NT2/D1 (cell line): Measurements from ENCODE around the gene AGAP1.

ENCODE experiments used
- DNase-seq: peaks from one replicate; pipeline ENCODE4 v3.0.0-alpha.2; 2011; ENCODE audit warnings: low read depth, low spot score
- H3K27me3 ChIP-seq: 2 replicates; pipeline ENCODE4 v1.6.0; 2011; ENCODE audit warnings: mild to moderate bottlenecking; ENCODE audit not compliant: insufficient read length, insufficient read depth
- H3K36me3 ChIP-seq: 2 replicates; pipeline ENCODE4 v1.6.1; 2011; ENCODE audit warnings: mild to moderate bottlenecking, low read length, mixed read lengths; ENCODE audit not compliant: insufficient read depth, insufficient read length
- H3K4me1 ChIP-seq: 2 replicates; pipeline ENCODE4 v1.5.1; 2011; ENCODE audit not compliant: insufficient read depth, insufficient read length
- H3K4me3 ChIP-seq: 2 replicates; pipeline ENCODE4 v1.5.1; 2011; ENCODE audit warnings: low read depth; ENCODE audit not compliant: insufficient read length
- H3K9ac ChIP-seq: 2 replicates; pipeline ENCODE4 v1.6.0; 2011; ENCODE audit warnings: low read depth; ENCODE audit not compliant: insufficient read length
- H3K9me3 ChIP-seq: 2 replicates; pipeline ENCODE4 v1.5.1; 2011; ENCODE audit warnings: mild to moderate bottlenecking, low read length; ENCODE audit not compliant: insufficient read depth
- SUZ12 ChIP-seq: IDR thresholded peaks from 2 replicates; pipeline ENCODE4 v1.6.1; 2011; ENCODE audit not compliant: insufficient read length, insufficient read depth; ENCODE audit errors: extremely low read depth
- YY1 ChIP-seq: IDR thresholded peaks from 2 replicates; pipeline ENCODE4 v1.6.1; 2011; ENCODE audit not compliant: insufficient read length, insufficient read depth
- ZNF274 ChIP-seq: IDR thresholded peaks from 2 replicates; pipeline ENCODE4 v1.6.1; 2011; ENCODE audit warnings: mild to moderate bottlenecking, low read depth, low read length

The AGAP1 gene

DNA sequence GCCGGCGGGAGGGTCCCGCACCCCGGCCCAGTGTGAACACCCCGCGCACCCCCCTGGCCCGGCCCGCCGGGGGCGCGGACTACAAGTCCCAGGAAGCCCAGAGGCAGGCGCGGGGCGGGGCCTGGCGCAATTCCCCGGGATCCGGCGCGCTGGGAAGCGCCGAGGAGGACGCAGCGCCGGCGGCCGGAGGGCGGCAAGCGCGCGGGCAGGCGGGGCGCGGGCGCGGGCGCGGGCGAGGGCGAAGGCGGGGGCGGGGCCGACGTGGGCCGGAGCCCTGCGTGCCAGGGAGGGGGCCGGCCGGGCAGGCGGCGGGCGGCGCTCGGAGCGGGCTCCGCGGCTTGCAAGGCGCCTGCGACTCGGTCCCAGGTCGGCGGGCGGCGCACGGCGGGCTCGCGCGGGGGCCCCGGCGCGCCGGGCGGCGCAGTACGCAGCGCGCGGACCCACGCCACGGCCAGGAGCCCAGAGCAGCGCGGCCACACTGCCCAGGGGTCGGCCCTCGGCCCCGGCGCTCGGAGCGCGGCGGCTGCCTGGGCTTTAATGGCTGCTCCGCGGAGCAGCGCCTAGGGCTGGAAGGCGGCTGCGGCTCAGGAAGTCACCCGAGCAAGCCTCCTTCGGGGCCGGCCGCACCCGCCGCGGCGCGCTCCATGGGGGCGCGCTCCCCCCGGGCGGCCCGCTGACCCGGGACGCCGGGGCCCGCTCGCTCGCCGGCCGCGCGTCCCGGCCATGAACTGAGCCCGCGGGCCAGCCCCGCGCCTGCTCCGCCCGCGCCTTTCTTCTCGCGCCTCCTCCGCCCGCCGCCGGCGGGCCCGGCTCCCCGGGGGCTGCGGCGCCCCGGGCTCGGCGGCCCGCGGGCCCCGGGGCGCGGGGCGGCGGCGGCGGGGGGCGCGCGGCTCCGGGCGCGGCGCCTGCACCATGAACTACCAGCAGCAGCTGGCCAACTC lies at the start of gene AGAP1:
Gene AGAP1, plus strand, starts transcription at position 269 of the 941 bp plus-strand sequence.
- Histone ChIP-seq H3K27me3 (peaks cover 11% of the 10 kb centered on the region), H3K36me3 (peaks cover 5% of the 10 kb centered on the region), H3K9me3 (peaks cover 15% of the 10 kb centered on the region), H3K9ac (peak within 1 kb of the TSS; percentile 96), H3K4me3 (peak within 1 kb of the TSS; percentile 87), H3K4me1 (peaks cover 11% of the 10 kb centered on the region)
- TF ChIP-seq YY1 (no peak), ZNF274 (no peak), SUZ12 (no peak)
- peak; percentile 72 for DNase-seq

DNA sequence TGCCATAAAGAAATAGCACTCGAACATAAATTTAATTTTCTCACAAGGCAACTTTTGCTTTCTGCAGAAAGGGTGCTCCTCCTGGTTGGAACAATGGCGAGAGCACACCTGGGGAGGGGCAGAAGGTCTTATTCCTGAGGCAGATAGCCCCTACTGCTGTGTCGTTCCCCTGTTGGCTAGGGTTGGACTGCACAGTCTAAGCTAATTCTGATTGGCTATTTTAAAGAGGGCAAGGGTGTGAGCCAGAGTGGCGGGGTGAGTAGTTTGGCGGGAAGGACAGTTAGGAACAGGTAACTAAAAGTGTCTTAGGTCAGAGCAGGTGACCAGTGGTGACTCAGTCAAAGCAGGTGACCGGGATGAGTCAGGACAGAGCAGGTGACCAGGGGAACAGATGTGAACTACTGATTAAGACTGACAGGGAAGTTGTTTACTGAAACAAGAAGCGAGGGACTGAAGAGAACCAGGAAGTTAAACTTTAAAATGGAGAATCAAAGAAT lies 49.7 kb upstream of the AGAP1 start:
- no peaks in the 10 kb centered on the region for H3K27me3 ChIP-seq
- H3K9me3 ChIP-seq = peaks cover 12% of the 10 kb centered on the region
- H3K9ac ChIP-seq = no peak overlapping the region
- no peaks in the 10 kb centered on the region for H3K4me1 ChIP-seq
- DNase-seq = no peak
- TF ChIP-seq ZNF274 = no peak
- TF ChIP-seq YY1 = no peak
- no peak for TF ChIP-seq SUZ12
- no peak overlapping the region for H3K4me3 ChIP-seq
- no peaks in the 10 kb centered on the region for H3K36me3 ChIP-seq

DNA sequence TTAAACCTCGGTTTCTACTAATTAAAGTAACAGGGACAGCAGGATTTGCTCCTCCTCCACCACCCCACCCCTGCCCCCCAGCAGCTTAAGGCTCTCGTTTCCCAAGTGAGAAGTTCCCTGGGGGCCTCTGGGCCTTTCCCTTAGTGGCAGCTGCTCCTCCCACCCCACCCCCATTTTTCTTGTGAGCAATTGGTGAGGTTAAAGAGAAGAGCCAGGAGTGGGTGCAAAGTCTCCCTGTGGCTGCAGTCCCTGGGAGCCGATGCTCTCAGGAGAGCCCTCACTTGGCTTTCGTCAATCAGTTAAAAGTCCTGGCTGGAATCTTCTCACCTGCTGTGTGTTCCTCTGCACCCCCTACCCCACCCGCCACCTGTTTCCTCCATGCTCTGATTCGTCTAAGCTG lies 48.7 kb upstream of the AGAP1 start:
- Histone ChIP-seq H3K9ac (no peak overlapping the region), H3K27me3 (no peaks in the 10 kb centered on the region), H3K4me1 (no peaks in the 10 kb centered on the region), H3K9me3 (peaks cover 12% of the 10 kb centered on the region), H3K4me3 (no peak overlapping the region), H3K36me3 (no peaks in the 10 kb centered on the region)
- DNase-seq = no peak
- TF ChIP-seq SUZ12 = no peak
- TF ChIP-seq ZNF274 = no peak
- no peak for TF ChIP-seq YY1

DNA sequence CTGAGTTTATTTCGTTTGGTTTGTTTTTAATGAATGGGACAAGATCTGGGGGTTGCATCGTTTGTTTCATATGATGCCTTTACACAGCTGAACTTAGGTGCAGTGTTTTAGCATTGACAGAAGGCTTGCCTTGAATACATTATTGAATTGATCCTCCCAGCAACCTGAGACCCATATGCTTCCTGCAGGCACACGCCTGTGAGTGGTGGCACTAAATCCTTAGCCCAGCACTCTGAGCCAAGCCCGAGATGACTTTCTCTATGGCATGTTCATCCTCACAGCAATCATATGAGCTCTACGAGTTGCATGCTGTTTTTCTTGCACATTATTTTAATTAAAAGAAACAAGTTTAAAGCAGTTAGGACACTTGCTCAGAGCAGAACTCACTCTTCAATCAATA lies 47.8 kb upstream of the AGAP1 start:
- Histone ChIP-seq H3K9ac (no peak overlapping the region), H3K4me3 (no peak overlapping the region), H3K27me3 (no peaks in the 10 kb centered on the region), H3K4me1 (no peaks in the 10 kb centered on the region), H3K36me3 (no peaks in the 10 kb centered on the region), H3K9me3 (peaks cover 12% of the 10 kb centered on the region)
- DNase-seq = no peak
- TF ChIP-seq YY1 (no peak), ZNF274 (no peak), SUZ12 (no peak)

DNA sequence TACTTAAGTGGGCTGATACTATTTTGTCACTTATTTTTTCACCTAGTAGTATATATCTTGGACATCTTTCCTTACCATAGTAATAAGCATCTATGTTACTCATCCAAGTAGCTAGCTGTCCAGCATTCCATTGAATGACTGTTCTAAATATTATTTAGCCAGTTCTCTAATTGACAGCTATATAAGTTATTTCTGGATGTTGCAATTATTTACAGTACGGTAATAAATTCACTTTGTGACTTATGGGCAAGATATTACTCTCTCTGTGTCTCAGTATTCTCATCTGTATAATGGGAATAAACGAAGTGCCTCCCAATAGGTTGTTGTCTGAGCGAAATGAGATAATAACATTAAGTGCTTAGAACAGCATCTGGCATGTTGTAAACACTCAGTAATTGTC lies 46.6 kb upstream of the AGAP1 start:
- no peak for TF ChIP-seq YY1
- TF ChIP-seq SUZ12 = no peak
- TF ChIP-seq ZNF274 = no peak
- Histone ChIP-seq H3K36me3 (no peaks in the 10 kb centered on the region), H3K4me1 (no peaks in the 10 kb centered on the region), H3K9me3 (peaks cover 12% of the 10 kb centered on the region), H3K4me3 (no peak overlapping the region), H3K27me3 (no peaks in the 10 kb centered on the region), H3K9ac (no peak overlapping the region)
- no peak for DNase-seq

DNA sequence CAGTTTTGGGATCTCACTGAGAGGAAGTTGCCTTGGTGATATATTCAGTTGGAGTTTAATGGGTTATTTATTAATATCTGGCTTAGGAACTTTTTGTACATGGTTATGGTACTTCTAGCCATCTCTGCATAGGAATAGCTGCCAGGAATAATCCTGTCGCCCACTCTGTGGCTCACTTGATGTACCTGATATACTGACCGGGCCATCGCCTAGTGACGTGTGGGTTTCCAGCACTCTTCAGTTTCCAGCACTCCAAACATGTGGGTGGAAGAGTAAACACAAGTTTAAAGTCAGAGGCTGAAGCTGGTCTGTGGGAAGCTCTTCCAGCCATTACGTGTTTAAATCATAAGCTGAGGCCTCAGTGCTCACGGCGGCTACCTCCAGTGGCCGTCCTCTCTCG lies 44.3 kb upstream of the AGAP1 start:
- no peak for DNase-seq
- H3K4me3 ChIP-seq = no peak overlapping the region
- no peaks in the 10 kb centered on the region for H3K4me1 ChIP-seq
- TF ChIP-seq ZNF274 = no peak
- TF ChIP-seq YY1 = no peak
- no peak for TF ChIP-seq SUZ12
- H3K36me3 ChIP-seq = no peaks in the 10 kb centered on the region
- no peaks in the 10 kb centered on the region for H3K27me3 ChIP-seq
- no peaks in the 10 kb centered on the region for H3K9me3 ChIP-seq
- no peak overlapping the region for H3K9ac ChIP-seq

DNA sequence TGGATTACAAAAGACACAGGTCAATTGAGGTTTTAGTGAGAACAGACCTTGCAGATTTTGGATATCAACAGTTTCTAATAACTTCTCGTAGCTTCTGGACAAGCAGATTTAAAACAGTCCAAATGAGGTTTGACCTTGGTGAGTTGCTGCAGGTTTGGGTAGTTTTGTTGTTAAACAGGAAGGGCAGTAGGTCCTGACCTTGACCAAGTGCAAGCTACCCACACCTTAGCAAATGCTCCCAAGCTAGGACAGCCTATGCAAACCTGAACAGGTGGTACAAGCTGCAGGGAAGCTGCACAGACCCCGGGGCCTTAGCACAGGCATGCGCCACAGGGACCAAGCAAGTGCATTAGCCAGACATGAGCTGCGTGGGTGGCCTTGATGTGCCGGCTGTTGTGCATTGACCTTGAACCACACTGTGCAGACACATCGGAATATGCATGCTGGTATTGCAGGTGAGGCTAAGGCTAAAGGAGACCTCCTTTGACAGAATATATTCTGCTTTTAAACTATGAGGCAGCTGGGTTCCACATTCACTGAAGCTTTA lies 40.2 kb upstream of the AGAP1 start:
- Histone ChIP-seq H3K9me3 (no peaks in the 10 kb centered on the region), H3K4me3 (no peak overlapping the region), H3K4me1 (peaks cover 4% of the 10 kb centered on the region)

More for the DNA sequence above, 40.2 kb upstream of the AGAP1 start:
- DNase-seq = no peak
- Histone ChIP-seq H3K27me3 (no peaks in the 10 kb centered on the region), H3K36me3 (no peaks in the 10 kb centered on the region), H3K9ac (no peak overlapping the region)
- TF ChIP-seq YY1 = no peak
- TF ChIP-seq SUZ12 = no peak
- TF ChIP-seq ZNF274 = no peak
